Lower lobe of right lung (tissue), 2 donors: ENCODE measurements around the gene MTURN. TPM values are rescaled to one million over a fixed set of nuclear protein-coding genes. Genes with fewer than 3 reads are reported as not detected.
A peak's percentile ranks its signal among the peaks of the same experiment; 100 is the strongest.

Source experiments
- ATAC-seq, 2 donors: fragments of 200-7000 bp; cut with Tn5 transposase; one replicate each; pipeline ENCODE4 v1.9.1; 2020 to 2022; ENCODE audit warnings: mild to moderate bottlenecking in 2 of 2, moderate library complexity in 2 of 2
- DNase-seq: peaks from one replicate; pipeline ENCODE4 v3.0.0-alpha.2; 2020
- H3K27ac ChIP-seq: fragments of 200-600 bp; one replicate; pipeline ENCODE4 v1.8.0; 2022
- H3K27me3 ChIP-seq: fragments of 200-600 bp; one replicate; pipeline ENCODE4 v1.8.0; 2022; ENCODE audit warnings: low read depth
- H3K36me3 ChIP-seq: fragments of 200-600 bp; one replicate; pipeline ENCODE4 v1.8.0; 2022; ENCODE audit warnings: mild to moderate bottlenecking
- H3K4me1 ChIP-seq: fragments of 200-600 bp; one replicate; pipeline ENCODE4 v1.8.0; 2022
- H3K4me3 ChIP-seq: fragments of 200-600 bp; one replicate; pipeline ENCODE4 v1.8.0; 2022; ENCODE audit warnings: mild to moderate bottlenecking
- H3K9me3 ChIP-seq: fragments of 200-600 bp; one replicate; pipeline ENCODE4 v1.8.0; 2022
- CTCF ChIP-seq: fragments of 200-600 bp; IDR thresholded peaks from one replicate; pipeline ENCODE4 v1.8.0; 2022; ENCODE audit warnings: antibody characterized with exemption, mild to moderate bottlenecking
- intact Hi-C: fragments of 100-400 bp; cut with DNase I; formaldehyde crosslinking; loops from one replicate; pipeline ENCODE4 v1.11.0; 2022
- total RNA-seq: library from RNA; stranded (reverse); fragmentation: NEBNext Ultra II Directional; extraction: Animal tissue kit (Norgen Biotek cat#: 25700); gene quantifications from one replicate; pipeline ENCODE4 v1.2.1, GENCODE V29; 2021
- donor health status: DM: no; HTN: yes; CAD: no; lungs with severe emphysema.

The MTURN gene
- total RNA-seq, 1 donor from 2014 or later, result 39.4 TPM

GRCh38 chr7:30148426-30148825 lies 13.6 kb downstream of the MTURN start:
- Histone ChIP-seq H3K27ac (peak overlapping the region; percentile 73), H3K4me1 (peaks cover 25% of the 10 kb centered on the region), H3K36me3 (peaks cover 21% of the 10 kb centered on the region), H3K4me3 (no peak overlapping the region), H3K27me3 (no peaks in the 10 kb centered on the region), H3K9me3 (no peaks in the 10 kb centered on the region)
- DNase-seq, result no peak
- TF ChIP-seq CTCF, result no peak
- intact Hi-C loops, result no loop called here
- ATAC-seq, result no peak

DNA sequence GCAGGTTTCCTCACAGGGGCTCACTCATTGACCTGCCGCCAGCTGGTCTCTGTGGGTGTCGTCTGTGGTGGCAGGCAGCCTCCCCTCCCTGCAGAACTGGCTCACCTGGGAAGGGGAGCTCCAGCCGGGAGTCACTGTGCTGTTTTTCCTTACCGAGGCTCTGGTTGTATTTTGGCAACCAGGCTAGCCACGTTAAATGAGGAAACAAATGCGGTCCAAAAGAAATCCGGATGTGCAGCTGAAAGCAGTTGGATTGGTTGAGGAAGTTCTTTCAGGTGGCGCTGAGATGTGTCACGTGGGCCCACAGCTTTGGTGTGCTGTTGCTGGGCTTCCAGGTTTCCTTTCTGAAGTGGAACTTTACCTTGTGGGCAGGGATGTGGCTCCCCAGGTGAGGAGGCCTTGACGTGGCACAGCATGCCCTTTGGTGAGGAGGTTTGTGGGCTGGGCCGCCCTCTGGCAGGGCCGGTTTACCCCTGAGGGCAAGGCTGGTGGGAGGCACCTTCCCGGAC lies 14.2 kb downstream of the MTURN start:
- intact Hi-C loops, result no loop called here

DNA sequence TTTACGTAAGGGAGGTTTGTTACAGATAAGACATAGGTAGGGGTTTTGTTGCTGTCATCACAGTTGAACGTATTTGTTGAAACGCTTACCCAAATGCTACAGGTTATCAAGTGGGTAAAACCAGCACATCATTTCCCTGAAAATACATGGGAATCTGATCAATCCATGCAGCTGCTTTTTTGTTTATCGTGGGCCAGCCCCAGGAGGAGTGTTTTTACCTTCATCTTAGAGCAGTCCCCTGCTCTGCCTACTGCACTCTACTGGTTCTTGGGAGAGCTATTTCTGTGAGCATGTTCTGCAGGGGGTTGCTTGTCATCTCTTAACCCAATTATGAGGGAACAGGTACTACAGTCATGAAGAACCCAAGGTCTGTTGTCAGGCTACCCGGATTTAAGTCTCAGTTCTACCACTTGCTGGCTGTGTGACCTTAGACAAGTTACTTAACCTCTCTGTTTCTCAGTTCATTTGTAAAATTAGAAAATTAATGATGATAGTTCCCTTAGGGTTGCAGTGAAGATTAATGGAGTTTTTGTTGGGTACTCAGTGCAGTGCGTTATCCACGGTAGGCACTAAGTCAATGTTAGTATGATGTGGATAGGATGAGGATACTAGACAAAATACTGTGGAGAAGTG lies 15.0 kb downstream of the MTURN start:
- ATAC-seq, result no peak
- Histone ChIP-seq H3K9me3 (no peaks in the 10 kb centered on the region), H3K4me1 (peaks cover 14% of the 10 kb centered on the region), H3K36me3 (peaks cover 29% of the 10 kb centered on the region), H3K27me3 (no peaks in the 10 kb centered on the region), H3K27ac (peak overlapping the region; percentile 73), H3K4me3 (no peak overlapping the region)
- no peak for TF ChIP-seq CTCF
- no peak for DNase-seq
- intact Hi-C loops, result no loop called here

More for the DNA sequence above, 14.2 kb downstream of the MTURN start:
- ATAC-seq (peak; percentile 89 to 91), DNase-seq (peak; percentile 84)
- H3K4me1 ChIP-seq, result peaks cover 20% of the 10 kb centered on the region
- H3K36me3 ChIP-seq, result peaks cover 26% of the 10 kb centered on the region
- no peak for TF ChIP-seq CTCF
- H3K27ac ChIP-seq, result peak overlapping the region; percentile 73
- no peaks in the 10 kb centered on the region for H3K27me3 ChIP-seq
- no peaks in the 10 kb centered on the region for H3K9me3 ChIP-seq
- no peak overlapping the region for H3K4me3 ChIP-seq

DNA sequence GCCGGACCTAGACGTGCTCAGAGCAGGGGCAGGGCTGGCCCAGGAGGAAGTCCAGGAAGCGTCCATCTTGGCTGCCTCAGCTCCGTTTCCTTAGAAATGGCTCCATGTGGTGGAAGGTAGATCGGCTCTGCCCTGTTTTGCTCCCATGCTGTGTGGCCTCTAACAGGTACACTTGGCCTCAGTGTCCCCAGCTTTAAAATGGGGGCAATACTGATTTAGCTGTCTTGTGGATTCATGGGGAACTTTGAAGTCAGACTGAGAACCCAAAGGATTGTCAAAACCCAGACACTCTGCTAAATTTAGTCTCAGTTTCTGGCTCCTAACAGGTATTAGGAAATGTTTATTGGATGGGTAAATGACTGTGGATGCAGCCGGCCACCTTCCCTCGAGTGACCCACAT lies 15.9 kb downstream of the MTURN start:
- Histone ChIP-seq H3K4me1 (peaks cover 8% of the 10 kb centered on the region), H3K9me3 (no peaks in the 10 kb centered on the region), H3K36me3 (peaks cover 29% of the 10 kb centered on the region), H3K27ac (no peak overlapping the region), H3K4me3 (no peak overlapping the region), H3K27me3 (no peaks in the 10 kb centered on the region)
- intact Hi-C loops, result no loop called here
- ATAC-seq (no peak), DNase-seq (no peak)
- TF ChIP-seq CTCF, result no peak

GRCh38 chr7:30154111-30154587 lies 19.4 kb downstream of the MTURN start:
- ATAC-seq, result no peak
- Histone ChIP-seq H3K27me3 (no peaks in the 10 kb centered on the region), H3K4me3 (no peak overlapping the region), H3K27ac (no peak overlapping the region), H3K36me3 (peaks cover 29% of the 10 kb centered on the region), H3K9me3 (no peaks in the 10 kb centered on the region), H3K4me1 (peaks cover 6% of the 10 kb centered on the region)
- intact Hi-C loops, result no loop called here
- no peak for DNase-seq
- no peak for TF ChIP-seq CTCF
